Measurements from ENCODE around the gene KAZN. TPM values are rescaled to one million over a fixed set of nuclear protein-coding genes. Genes with fewer than 3 reads are reported as not detected.

KAZN gene
- total and polyA plus RNA-seq, 2 donors from 2014 or later = 17.4 to 60.8 TPM

DNA sequence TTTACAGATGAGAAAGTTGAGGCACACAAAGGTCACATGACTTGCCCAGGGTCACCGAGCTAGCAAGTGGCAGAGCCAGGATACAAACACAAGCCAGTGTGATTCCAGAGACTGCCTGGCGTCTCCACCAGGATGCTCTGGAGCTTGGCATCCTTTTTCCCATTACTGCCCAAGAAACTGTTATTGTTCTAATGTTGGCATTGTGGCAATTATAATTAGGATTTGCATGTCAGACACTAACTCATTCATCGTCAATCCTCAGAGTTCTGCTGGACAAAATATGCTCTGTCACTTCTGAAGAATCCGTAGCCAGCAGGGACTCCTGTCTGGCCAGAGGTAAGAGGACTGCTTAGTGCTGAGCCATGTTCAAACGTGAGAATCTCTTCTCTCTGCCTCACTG is 8.8 kb downstream of the KAZN start:
- FAIRE-seq = no peak
- TF ChIP-seq, protein P1, sequence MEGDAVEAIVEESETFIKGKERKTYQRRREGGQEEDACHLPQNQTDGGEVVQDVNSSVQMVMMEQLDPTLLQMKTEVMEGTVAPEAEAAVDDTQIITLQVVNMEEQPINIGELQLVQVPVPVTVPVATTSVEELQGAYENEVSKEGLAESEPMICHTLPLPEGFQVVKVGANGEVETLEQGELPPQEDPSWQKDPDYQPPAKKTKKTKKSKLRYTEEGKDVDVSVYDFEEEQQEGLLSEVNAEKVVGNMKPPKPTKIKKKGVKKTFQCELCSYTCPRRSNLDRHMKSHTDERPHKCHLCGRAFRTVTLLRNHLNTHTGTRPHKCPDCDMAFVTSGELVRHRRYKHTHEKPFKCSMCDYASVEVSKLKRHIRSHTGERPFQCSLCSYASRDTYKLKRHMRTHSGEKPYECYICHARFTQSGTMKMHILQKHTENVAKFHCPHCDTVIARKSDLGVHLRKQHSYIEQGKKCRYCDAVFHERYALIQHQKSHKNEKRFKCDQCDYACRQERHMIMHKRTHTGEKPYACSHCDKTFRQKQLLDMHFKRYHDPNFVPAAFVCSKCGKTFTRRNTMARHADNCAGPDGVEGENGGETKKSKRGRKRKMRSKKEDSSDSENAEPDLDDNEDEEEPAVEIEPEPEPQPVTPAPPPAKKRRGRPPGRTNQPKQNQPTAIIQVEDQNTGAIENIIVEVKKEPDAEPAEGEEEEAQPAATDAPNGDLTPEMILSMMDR (IDR thresholded peaks at IDR 0.05; ENCODE audit: borderline replicate concordance, extremely low read depth, insufficient read depth) = no peak
- intact Hi-C loops (cut with DNase I) = no loop called here
- DNase-seq = no peak
- Histone ChIP-seq H3K27me3 (ENCODE audit: control insufficient read depth, insufficient read depth, low read length) (no peaks in the 10 kb centered on the region), H3K4me1 (ENCODE audit: control insufficient read depth in 2 of 3, insufficient read depth in 2 of 3, low read depth in 1 of 3, low read length in 3 of 3) (peaks cover 0 to 4% (median 0%) of the 10 kb centered on the region in 3 donors), H3K27ac (ENCODE audit: low read depth in 2 of 2, low read length in 2 of 2) (no peak overlapping the region), H3K9ac (ENCODE audit: low read length in 3 of 3) (no peak overlapping the region), H3K4me3 (ENCODE audit: low read length in 3 of 3) (no peak overlapping the region), H3K36me3 (ENCODE audit: control insufficient read depth in 2 of 3, insufficient read depth in 3 of 3, low read length in 3 of 3) (no peaks in the 10 kb centered on the region), H3K9me3 (ENCODE audit: control insufficient read depth in 2 of 3, insufficient read depth in 1 of 3, low read length in 3 of 3) (no peaks in the 10 kb centered on the region)

DNA sequence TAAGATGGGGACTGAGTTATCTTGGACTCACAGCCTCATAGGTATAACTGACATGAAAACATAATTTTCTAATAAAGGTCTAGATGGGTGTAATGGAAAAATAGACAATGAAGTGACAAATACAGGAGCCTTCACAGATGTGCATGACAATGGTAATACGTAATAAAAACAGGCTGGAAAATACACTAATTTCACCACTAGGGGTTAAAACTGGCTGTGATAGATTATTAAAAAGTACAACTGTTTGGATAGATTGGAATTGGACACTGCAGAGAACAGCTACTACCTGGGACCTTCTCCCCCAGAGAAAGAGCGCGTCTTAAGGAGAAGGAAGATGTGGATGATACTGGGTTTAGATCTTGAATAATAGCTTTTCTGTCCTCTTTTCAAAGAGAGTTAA is 9.8 kb downstream of the KAZN start:
- H3K27me3 ChIP-seq (ENCODE audit: control insufficient read depth, insufficient read depth, low read length) = no peaks in the 10 kb centered on the region
- DNase-seq = no peak
- H3K4me3 ChIP-seq (ENCODE audit: low read length in 3 of 3) = no peak overlapping the region
- H3K36me3 ChIP-seq (ENCODE audit: control insufficient read depth in 2 of 3, insufficient read depth in 3 of 3, low read length in 3 of 3) = no peaks in the 10 kb centered on the region
- intact Hi-C loops (cut with DNase I) = no loop called here
- H3K27ac ChIP-seq (ENCODE audit: low read depth in 2 of 2, low read length in 2 of 2) = no peak overlapping the region
- no peaks in the 10 kb centered on the region for H3K4me1 ChIP-seq (ENCODE audit: control insufficient read depth in 2 of 3, insufficient read depth in 2 of 3, low read depth in 1 of 3, low read length in 3 of 3)
- no peaks in the 10 kb centered on the region for H3K9me3 ChIP-seq (ENCODE audit: control insufficient read depth in 2 of 3, insufficient read depth in 1 of 3, low read length in 3 of 3)
- TF ChIP-seq, protein P1 (IDR thresholded peaks at IDR 0.05; ENCODE audit: borderline replicate concordance, extremely low read depth, insufficient read depth) = no peak
- H3K9ac ChIP-seq (ENCODE audit: low read length in 3 of 3) = no peak overlapping the region
- no peak for FAIRE-seq

DNA sequence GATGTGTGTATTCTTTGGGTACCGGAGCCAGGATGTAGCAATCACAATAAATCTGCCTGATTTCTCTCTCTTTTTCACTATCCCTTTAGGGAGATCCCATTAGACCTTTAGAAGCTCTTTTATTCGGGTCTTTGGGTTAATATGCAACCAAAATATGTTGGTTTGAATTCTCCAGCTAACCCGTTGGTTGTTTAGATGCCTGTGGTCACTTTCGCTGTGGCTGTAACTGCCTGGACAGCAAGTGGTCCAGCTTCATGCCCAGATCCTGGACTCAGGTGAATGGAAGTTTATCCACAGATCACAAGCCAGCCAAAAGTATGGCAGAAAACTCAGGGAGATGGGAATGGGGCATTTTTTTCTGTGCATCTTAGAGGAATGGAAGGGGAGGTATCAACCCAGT is 12.3 kb downstream of the KAZN start:
- intact Hi-C loops (cut with DNase I) = no loop called here
- no peak for FAIRE-seq
- Histone ChIP-seq H3K4me3 (ENCODE audit: low read length in 3 of 3) (no peak overlapping the region), H3K9me3 (ENCODE audit: control insufficient read depth in 2 of 3, insufficient read depth in 1 of 3, low read length in 3 of 3) (no peaks in the 10 kb centered on the region), H3K9ac (ENCODE audit: low read length in 3 of 3) (no peak overlapping the region), H3K4me1 (ENCODE audit: control insufficient read depth in 2 of 3, insufficient read depth in 2 of 3, low read depth in 1 of 3, low read length in 3 of 3) (no peaks in the 10 kb centered on the region), H3K36me3 (ENCODE audit: control insufficient read depth in 2 of 3, insufficient read depth in 3 of 3, low read length in 3 of 3) (no peaks in the 10 kb centered on the region), H3K27me3 (ENCODE audit: control insufficient read depth, insufficient read depth, low read length) (no peaks in the 10 kb centered on the region), H3K27ac (ENCODE audit: low read depth in 2 of 2, low read length in 2 of 2) (no peak overlapping the region)
- TF ChIP-seq, protein P1 (IDR thresholded peaks at IDR 0.05; ENCODE audit: borderline replicate concordance, extremely low read depth, insufficient read depth) = no peak
- no peak for DNase-seq

- H3K36me3 ChIP-seq (ENCODE audit: control insufficient read depth in 2 of 3, insufficient read depth in 3 of 3, low read length in 3 of 3) = no peaks in the 10 kb centered on the region
- no peak for FAIRE-seq
- TF ChIP-seq, protein P1 (IDR thresholded peaks at IDR 0.05; ENCODE audit: borderline replicate concordance, extremely low read depth, insufficient read depth) = no peak
- no peak for DNase-seq
- intact Hi-C loops (cut with DNase I) = no loop called here
- no peak overlapping the region for H3K9ac ChIP-seq (ENCODE audit: low read length in 3 of 3)
- no peak overlapping the region for H3K4me3 ChIP-seq (ENCODE audit: low read length in 3 of 3)
- H3K4me1 ChIP-seq (ENCODE audit: control insufficient read depth in 2 of 3, insufficient read depth in 2 of 3, low read depth in 1 of 3, low read length in 3 of 3) = no peaks in the 10 kb centered on the region
- no peaks in the 10 kb centered on the region for H3K27me3 ChIP-seq (ENCODE audit: control insufficient read depth, insufficient read depth, low read length)
- no peaks in the 10 kb centered on the region for H3K9me3 ChIP-seq (ENCODE audit: control insufficient read depth in 2 of 3, insufficient read depth in 1 of 3, low read length in 3 of 3)
- H3K27ac ChIP-seq (ENCODE audit: low read depth in 2 of 2, low read length in 2 of 2) = no peak overlapping the region
Observed at GRCh38 chr1:14611792-14612191, 13.3 kb downstream of the KAZN start.

Data from kidney (tissue), 14 donors.